Ascending aorta (tissue), 2 donors: ENCODE measurements around the gene CHD5. TPM values are rescaled to one million over a fixed set of nuclear protein-coding genes. Genes with fewer than 3 reads are reported as not detected.
A peak's percentile ranks its signal among the peaks of the same experiment; 100 is the strongest.

Source experiments
- DNase-seq, 2 donors: peaks; one replicate each; pipeline ENCODE4 v3.0.0-alpha.2; 2019; ENCODE audit warnings: low spot score in 2 of 2
- H3K27ac ChIP-seq, 2 donors: fragments of 200-600 bp; sonication (generic); one replicate each; pipeline ENCODE4 v1.5.1; 2016 to 2017; ENCODE audit warnings: mild to moderate bottlenecking in 1 of 2
- H3K27me3 ChIP-seq: fragments of 200-600 bp; sonication (generic); one replicate; pipeline ENCODE4 v1.5.1; 2017
- H3K36me3 ChIP-seq, 2 donors: fragments of 200-600 bp; sonication (generic); one replicate each; pipeline ENCODE4 v1.5.1; 2016
- H3K4me1 ChIP-seq, 2 donors: fragments of 200-600 bp; sonication (generic); one replicate each; pipeline ENCODE4 v1.5.1; 2016 to 2017; ENCODE audit warnings: mild to moderate bottlenecking in 1 of 2
- H3K4me3 ChIP-seq, 2 donors: fragments of 200-600 bp; sonication (generic); one replicate each; pipeline ENCODE4 v1.5.1; 2016 to 2017; ENCODE audit warnings: mild to moderate bottlenecking in 1 of 2
- H3K9me3 ChIP-seq, 2 donors: fragments of 200-600 bp; sonication (generic); one replicate each; pipeline ENCODE4 v1.5.1; 2016
- CTCF ChIP-seq, 3 experiments: fragments of 200-600 bp in 2 of 3; fragments of 450-650 bp in 1 of 3; sonication (generic) in 2 of 3; IDR thresholded peaks; one replicate each; pipeline ENCODE4 v1.5.1; 2016 to 2019; ENCODE audit warnings: antibody characterized with exemption in 3 of 3, mild to moderate bottlenecking in 1 of 3, moderate library complexity in 1 of 3
- intact Hi-C: fragments of 100-400 bp; cut with DNase I; formaldehyde crosslinking; loops from one replicate; pipeline ENCODE4 v1.15.1; 2023
- total RNA-seq: library from RNA; depleted of rRNA; stranded (reverse); fragments of >200 nt; gene quantifications from one replicate; pipeline ENCODE4 v1.1.0, GENCODE V29; 2016

CHD5 gene
- total RNA-seq, 1 donor from 2014 or later, result 4.0 TPM

GRCh38 chr1:6098303-6099215 is 81.6 kb downstream of the CHD5 start:
- intact Hi-C loops, result no loop called here
- no peak for TF ChIP-seq CTCF (IDR thresholded peaks at IDR 0.05)
- H3K36me3 ChIP-seq, result no peaks in the 10 kb centered on the region
- H3K4me1 ChIP-seq, result no peaks in the 10 kb centered on the region
- H3K9me3 ChIP-seq, result no peaks in the 10 kb centered on the region
- no peaks in the 10 kb centered on the region for H3K27me3 ChIP-seq
- no peak overlapping the region for H3K4me3 ChIP-seq
- DNase-seq, result peak in 1 of 2 donors; percentile 60
- no peak overlapping the region for H3K27ac ChIP-seq

GRCh38 chr1:6097824-6098223 is 82.3 kb downstream of the CHD5 start:
- no peak overlapping the region for H3K4me3 ChIP-seq
- DNase-seq, result no peak
- H3K9me3 ChIP-seq, result no peaks in the 10 kb centered on the region

GRCh38 chr1:6097117-6097595 is 83.0 kb downstream of the CHD5 start:
- no peak for DNase-seq
- H3K9me3 ChIP-seq, result no peaks in the 10 kb centered on the region
- no peak overlapping the region for H3K4me3 ChIP-seq
- H3K27ac ChIP-seq, result no peak overlapping the region
- H3K4me1 ChIP-seq, result no peaks in the 10 kb centered on the region
- H3K36me3 ChIP-seq, result no peaks in the 10 kb centered on the region
- no peak for TF ChIP-seq CTCF (IDR thresholded peaks at IDR 0.05)
- H3K27me3 ChIP-seq, result no peaks in the 10 kb centered on the region
- intact Hi-C loops, result no loop called here

More at GRCh38 chr1:6097824-6098223, 82.3 kb downstream of the CHD5 start:
- intact Hi-C loops, result no loop called here
- TF ChIP-seq CTCF (IDR thresholded peaks at IDR 0.05), result no peak
- Histone ChIP-seq H3K27ac (no peak overlapping the region), H3K27me3 (no peaks in the 10 kb centered on the region), H3K4me1 (no peaks in the 10 kb centered on the region), H3K36me3 (no peaks in the 10 kb centered on the region)

GRCh38 chr1:6096243-6097116 is 83.6 kb downstream of the CHD5 start:
- H3K27ac ChIP-seq, result no peak overlapping the region
- no peaks in the 10 kb centered on the region for H3K27me3 ChIP-seq
- no peaks in the 10 kb centered on the region for H3K4me1 ChIP-seq
- intact Hi-C loops, result no loop called here
- no peaks in the 10 kb centered on the region for H3K9me3 ChIP-seq
- DNase-seq, result no peak
- no peaks in the 10 kb centered on the region for H3K36me3 ChIP-seq
- TF ChIP-seq CTCF (IDR thresholded peaks at IDR 0.05), result no peak
- no peak overlapping the region for H3K4me3 ChIP-seq

GRCh38 chr1:6095511-6096242 is 84.4 kb downstream of the CHD5 start:
- no peaks in the 10 kb centered on the region for H3K36me3 ChIP-seq
- no peaks in the 10 kb centered on the region for H3K27me3 ChIP-seq
- TF ChIP-seq CTCF (IDR thresholded peaks at IDR 0.05), result no peak
- no peak for DNase-seq
- H3K4me1 ChIP-seq, result no peaks in the 10 kb centered on the region
- intact Hi-C loops, result no loop called here
- no peak overlapping the region for H3K27ac ChIP-seq
- no peaks in the 10 kb centered on the region for H3K9me3 ChIP-seq
- no peak overlapping the region for H3K4me3 ChIP-seq
